Stimulated activated CD8-positive, alpha-beta memory T cell treated with anti-CD3 and anti-CD28 coated beads, Interleukin-4, amount 100 ng/mL, for 48 hours (primary cell): ENCODE data around the gene CCDC149.

Source experiments
- DNase-seq: peaks from one replicate; pipeline ENCODE4 v3.0.0-alpha.2; 2020

Gene CCDC149

GRCh38 chr4:24799196-24799543 lies 113.7 kb downstream of the CCDC149 start:
- no peak for DNase-seq

- no peak for DNase-seq
Measured at GRCh38 chr4:24798036-24798610, 114.7 kb downstream of the CCDC149 start.

GRCh38 chr4:24796620-24797019 lies 116.2 kb downstream of the CCDC149 start:
- DNase-seq = no peak

GRCh38 chr4:24795666-24796381 lies 117.0 kb downstream of the CCDC149 start:
- DNase-seq = no peak

- no peak for DNase-seq
Measured at GRCh38 chr4:24794916-24795665, 117.8 kb downstream of the CCDC149 start, which contains the start of gene SOD3. SOD3 (plus strand) TSS chr4:24795573; CDS start chr4:24799522, 3,949 bp downstream.

- DNase-seq = no peak
Measured at GRCh38 chr4:24794480-24794879, 118.4 kb downstream of the CCDC149 start.

- DNase-seq = no peak
Measured at GRCh38 chr4:24794051-24794450, 118.8 kb downstream of the CCDC149 start.

GRCh38 chr4:24793219-24794005 lies 119.4 kb downstream of the CCDC149 start:
- no peak for DNase-seq

- no peak for DNase-seq
Measured at GRCh38 chr4:24792552-24792951, 120.3 kb downstream of the CCDC149 start.

GRCh38 chr4:24791043-24791442 lies 121.8 kb downstream of the CCDC149 start:
- DNase-seq = no peak

GRCh38 chr4:24783506-24783905 lies 129.3 kb downstream of the CCDC149 start:
- DNase-seq = no peak

GRCh38 chr4:24781999-24782745 lies 130.7 kb downstream of the CCDC149 start:
- no peak for DNase-seq

- DNase-seq = no peak
Measured at GRCh38 chr4:24780936-24781495, 131.8 kb downstream of the CCDC149 start.

- no peak for DNase-seq
Measured at GRCh38 chr4:24778464-24779225, 134.2 kb downstream of the CCDC149 start.

- no peak for DNase-seq
Measured at GRCh38 chr4:24777536-24778463, 135.0 kb downstream of the CCDC149 start.

- DNase-seq = no peak
Measured at GRCh38 chr4:24775750-24776149, 137.1 kb downstream of the CCDC149 start.

GRCh38 chr4:24775032-24775605 lies 137.7 kb downstream of the CCDC149 start:
- no peak for DNase-seq

- DNase-seq = no peak
Measured at GRCh38 chr4:24774452-24774851, 138.4 kb downstream of the CCDC149 start.

- no peak for DNase-seq
Measured at GRCh38 chr4:24772952-24773351, 139.9 kb downstream of the CCDC149 start.
